GM12891 (cell line): Measurements from ENCODE around the gene IFT80.

Experiments
- POLR2A ChIP-seq: IDR thresholded peaks from 2 replicates; pipeline ENCODE4 v1.6.1; 2011; ENCODE audit warnings: low read depth, low read length, control low read depth
- POLR2AphosphoS5 ChIP-seq: IDR thresholded peaks from 2 replicates; pipeline ENCODE4 v1.6.1; 2011; ENCODE audit warnings: low read depth, low read length, control low read depth
- TAF1 ChIP-seq: IDR thresholded peaks from 2 replicates; pipeline ENCODE4 v1.6.1; 2011; ENCODE audit warnings: low read depth, low read length, control low read depth

DNA sequence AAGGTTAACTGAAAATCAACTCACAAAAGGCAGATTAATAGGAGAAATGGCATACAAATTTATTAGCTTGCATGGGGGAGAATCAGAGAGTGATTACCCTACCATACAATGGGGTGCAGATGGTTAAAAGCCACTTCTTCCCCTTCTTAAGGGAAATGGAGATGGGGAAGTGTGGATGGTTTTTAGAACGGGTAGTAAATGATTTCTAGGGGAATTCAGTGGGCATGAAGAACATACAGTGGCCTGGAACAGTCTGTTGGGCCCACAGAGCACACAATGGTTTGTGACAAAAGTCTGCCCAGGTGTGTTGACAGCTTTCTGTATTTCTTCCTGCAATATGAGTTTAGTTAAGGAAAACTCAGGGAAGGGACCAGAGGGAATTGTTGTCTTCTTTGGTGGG is 112.8 kb downstream of the IFT80 start:
- TF ChIP-seq POLR2A, result no peak
- no peak for TF ChIP-seq POLR2AphosphoS5
- TF ChIP-seq TAF1, result no peak
